Natural killer cell (primary cell): ENCODE results near the gene USP28. TPM values are rescaled to one million over a fixed set of nuclear protein-coding genes. Genes with fewer than 3 reads are reported as not detected.

Experiments
- ATAC-seq, 3 donors: fragments of 150-1000 bp in 2 of 3; fragments of 200-7000 bp in 1 of 3; cut with Tn5 transposase; 1 replicate in 1 of 3; 2 replicates in 2 of 3; pipeline ENCODE4 v1.10.0; 2021; ENCODE audit warnings: mild to moderate bottlenecking in 2 of 3, moderate library complexity in 2 of 3
- DNase-seq, 2 donors: peaks; one replicate each; pipeline versions ENCODE4 v3.0.0 to v3.0.0-alpha.2; 2013 to 2021; ENCODE audit warnings: mixed read lengths in 1 of 2
- H3K27ac ChIP-seq: one replicate; pipeline ENCODE4 v1.5.1; 2013; ENCODE audit warnings: mild to moderate bottlenecking, low read length
- H3K27me3 ChIP-seq: one replicate; pipeline ENCODE4 v1.6.1; 2013; ENCODE audit warnings: low read length; ENCODE audit not compliant: control insufficient read depth, insufficient read depth
- H3K36me3 ChIP-seq: one replicate; pipeline ENCODE4 v1.6.1; 2013; ENCODE audit warnings: low read length; ENCODE audit not compliant: control insufficient read depth, insufficient read depth
- H3K4me1 ChIP-seq: one replicate; pipeline ENCODE4 v1.6.1; 2013; ENCODE audit warnings: low read length; ENCODE audit not compliant: control insufficient read depth, insufficient read depth
- H3K4me3 ChIP-seq: one replicate; pipeline ENCODE4 v1.5.1; 2013; ENCODE audit warnings: low read length
- H3K9me3 ChIP-seq: one replicate; pipeline ENCODE4 v1.6.1; 2013; ENCODE audit warnings: low read length; ENCODE audit not compliant: control insufficient read depth, insufficient read depth
- H3K27ac Mint-ChIP-seq, 2 donors: one replicate each; pipeline ENCODE4 v1.8.0; 2022; ENCODE audit warnings: mild to moderate bottlenecking in 2 of 2, mixed read lengths in 2 of 2, moderate library complexity in 1 of 2
- H3K27me3 Mint-ChIP-seq, 2 donors: one replicate each; pipeline ENCODE4 v1.8.0; 2022; ENCODE audit warnings: low read depth in 2 of 2, mixed read lengths in 2 of 2
- H3K36me3 Mint-ChIP-seq: one replicate; pipeline ENCODE4 v1.8.0; 2022; ENCODE audit warnings: mixed read lengths
- H3K4me1 Mint-ChIP-seq, 2 donors: one replicate each; pipeline ENCODE4 v1.8.0; 2022; ENCODE audit warnings: mixed read lengths in 2 of 2
- H3K4me3 Mint-ChIP-seq: one replicate; pipeline ENCODE4 v1.8.0; 2022; ENCODE audit warnings: mild to moderate bottlenecking, moderate library complexity, mixed read lengths
- H3K9me3 Mint-ChIP-seq, 2 donors: one replicate each; pipeline ENCODE4 v1.8.0; 2022; ENCODE audit warnings: mixed read lengths in 2 of 2
- WGBS: methylation state at CpG from one replicate; pipeline ENCODE4 v1.1.7; 2013; ENCODE audit warnings: missing lambda C conversion rate; ENCODE audit not compliant: insufficient coverage; 5-methylcytosine and 5-hydroxymethylcytosine counted together
- intact Hi-C: fragments of 100-400 bp; cut with micrococcal nuclease; formaldehyde crosslinking; loops from one replicate; pipeline ENCODE4 v1.14.2; 2022
- total RNA-seq, 4 donors: library from RNA; stranded (reverse); fragments of 120-200 nt in 1 of 4; gene quantifications; one replicate each; pipeline versions ENCODE4 v1.2.3 to v1.2.4, GENCODE V29; 2013 to 2022
- TF ChIP-seq, protein P1 (sequence below): fragments of 200-600 bp; IDR thresholded peaks from one replicate; pipeline ENCODE4 v1.8.0; 2022; ENCODE audit warnings: antibody characterized with exemption

Gene USP28
- total RNA-seq, 3 donors from 2014 or later (not counting 1 experiment from before 2014, with no cell fraction given): 118 to 160 (median 132) TPM

DNA sequence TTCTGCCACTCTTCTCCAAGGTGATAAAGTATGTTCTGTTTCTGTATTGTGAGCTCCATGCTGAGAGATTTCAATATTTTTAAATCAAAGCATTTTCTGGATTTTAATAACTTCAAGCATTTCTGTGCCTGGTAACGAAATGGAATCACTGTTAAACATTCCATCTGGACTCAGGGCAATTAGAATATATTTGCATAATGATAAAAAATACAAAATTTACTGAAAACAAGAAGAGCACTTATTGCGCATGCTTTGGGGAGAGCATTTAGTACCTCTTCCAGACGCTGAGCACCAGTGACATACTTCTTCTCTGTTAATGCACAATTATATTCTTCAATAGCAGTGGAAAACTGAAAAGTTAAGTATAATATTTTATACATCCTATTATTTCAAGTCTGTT lies 115.1 kb downstream of the USP28 start:
- intact Hi-C loops: no loop called here
- DNase-seq (no peak), ATAC-seq (no peak)
- peaks cover 16 to 23% of the 10 kb centered on the region in 2 donors for H3K4me1 Mint-ChIP-seq
- TF ChIP-seq, protein P1, sequence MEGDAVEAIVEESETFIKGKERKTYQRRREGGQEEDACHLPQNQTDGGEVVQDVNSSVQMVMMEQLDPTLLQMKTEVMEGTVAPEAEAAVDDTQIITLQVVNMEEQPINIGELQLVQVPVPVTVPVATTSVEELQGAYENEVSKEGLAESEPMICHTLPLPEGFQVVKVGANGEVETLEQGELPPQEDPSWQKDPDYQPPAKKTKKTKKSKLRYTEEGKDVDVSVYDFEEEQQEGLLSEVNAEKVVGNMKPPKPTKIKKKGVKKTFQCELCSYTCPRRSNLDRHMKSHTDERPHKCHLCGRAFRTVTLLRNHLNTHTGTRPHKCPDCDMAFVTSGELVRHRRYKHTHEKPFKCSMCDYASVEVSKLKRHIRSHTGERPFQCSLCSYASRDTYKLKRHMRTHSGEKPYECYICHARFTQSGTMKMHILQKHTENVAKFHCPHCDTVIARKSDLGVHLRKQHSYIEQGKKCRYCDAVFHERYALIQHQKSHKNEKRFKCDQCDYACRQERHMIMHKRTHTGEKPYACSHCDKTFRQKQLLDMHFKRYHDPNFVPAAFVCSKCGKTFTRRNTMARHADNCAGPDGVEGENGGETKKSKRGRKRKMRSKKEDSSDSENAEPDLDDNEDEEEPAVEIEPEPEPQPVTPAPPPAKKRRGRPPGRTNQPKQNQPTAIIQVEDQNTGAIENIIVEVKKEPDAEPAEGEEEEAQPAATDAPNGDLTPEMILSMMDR: no peak
- H3K27me3 Mint-ChIP-seq: no peaks in the 10 kb centered on the region
- Histone ChIP-seq H3K4me3 (no peak overlapping the region), H3K36me3 (peaks cover 43% of the 10 kb centered on the region), H3K9me3 (no peaks in the 10 kb centered on the region), H3K27me3 (no peaks in the 10 kb centered on the region), H3K27ac (no peak overlapping the region), H3K4me1 (no peaks in the 10 kb centered on the region)
- H3K9me3 Mint-ChIP-seq: no peaks in the 10 kb centered on the region
- WGBS: no CpG with 5 or more reads among the region's 3 CpGs
- no peak overlapping the region for H3K4me3 Mint-ChIP-seq
- H3K27ac Mint-ChIP-seq: no peak overlapping the region
- H3K36me3 Mint-ChIP-seq: peaks cover 2% of the 10 kb centered on the region

DNA sequence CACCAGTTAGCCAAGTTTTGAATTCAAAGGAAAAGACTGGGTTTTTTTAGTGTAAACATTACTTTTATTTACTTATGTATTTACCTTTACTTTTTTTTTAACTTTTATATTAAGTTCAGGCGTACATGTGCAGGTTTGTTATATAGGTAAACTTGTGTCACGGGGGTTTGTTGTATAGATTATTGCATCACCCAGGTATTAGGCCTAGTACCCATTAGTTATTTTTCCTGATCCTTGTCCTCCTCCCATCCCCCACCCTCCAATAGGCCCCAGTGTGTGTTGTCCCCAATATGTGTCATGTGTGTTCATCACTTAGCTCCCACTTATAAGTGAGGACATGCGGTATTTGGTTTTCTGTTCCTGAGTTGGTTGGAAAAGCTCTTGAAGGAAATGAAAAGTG lies 122.4 kb downstream of the USP28 start:
- DNase-seq: no peak
- no peak overlapping the region for H3K4me3 ChIP-seq
- H3K4me1 Mint-ChIP-seq: no peaks in the 10 kb centered on the region
- H3K9me3 Mint-ChIP-seq: no peaks in the 10 kb centered on the region
- H3K27me3 Mint-ChIP-seq: no peaks in the 10 kb centered on the region
- intact Hi-C loops: no loop called here
- TF ChIP-seq, protein P1: no peak
- H3K36me3 Mint-ChIP-seq: peaks cover 7% of the 10 kb centered on the region
- H3K4me1 ChIP-seq: no peaks in the 10 kb centered on the region
- H3K27ac ChIP-seq: no peak overlapping the region
- H3K4me3 Mint-ChIP-seq: no peak overlapping the region
- WGBS: 100% methylated on average over 1 of the region's 3 CpGs
- no peaks in the 10 kb centered on the region for H3K27me3 ChIP-seq
- ATAC-seq: no peak
- H3K27ac Mint-ChIP-seq: no peak overlapping the region
- no peaks in the 10 kb centered on the region for H3K9me3 ChIP-seq
- H3K36me3 ChIP-seq: peaks cover 33% of the 10 kb centered on the region

Other genes starting within 250 kb of the USP28 start
- 1 to 10 TPM in 2 of 3 donors, under 1 TPM in 1; 0.60 to 2.2 (median 1.1) TPM for gene TMPRSS5, start 169.3 kb downstream of the USP28 start, total RNA-seq
- 1 to 10 TPM; 5.8 to 9.6 (median 6.6) TPM for gene ZW10, start 101.9 kb downstream of the USP28 start, total RNA-seq
- gene CLDN25, start 95.8 kb downstream of the USP28 start, total RNA-seq: not detected
- not detected for gene HTR3B, start 29.2 kb upstream of the USP28 start, total RNA-seq
- gene HTR3A, start 99.5 kb upstream of the USP28 start, total RNA-seq: not detected
- gene ZBTB16, start 184.1 kb upstream of the USP28 start, total RNA-seq: 100 to 1,000 TPM; 104 to 224 (median 156) TPM